Ovary (tissue), 3 donors: ENCODE measurements around the gene CDH18.

Experiments used
- POLR2A ChIP-seq: fragments of 450-650 bp; IDR thresholded peaks from one replicate; pipeline ENCODE4 v1.6.1; 2017; ENCODE audit warnings: antibody characterized with exemption, mild to moderate bottlenecking, moderate library complexity
- TF ChIP-seq, protein P1 (sequence below), 3 donors: fragments of 450-650 bp in 2 of 3; fragments of 200-600 bp in 1 of 3; IDR thresholded peaks; one replicate each; pipeline versions ENCODE4 v1.5.1 to v1.8.0; 2016 to 2022; ENCODE audit warnings: antibody characterized with exemption in 3 of 3, mild to moderate bottlenecking in 1 of 3
- donor health status: DM: no; HTN: no; CAD: no.

DNA sequence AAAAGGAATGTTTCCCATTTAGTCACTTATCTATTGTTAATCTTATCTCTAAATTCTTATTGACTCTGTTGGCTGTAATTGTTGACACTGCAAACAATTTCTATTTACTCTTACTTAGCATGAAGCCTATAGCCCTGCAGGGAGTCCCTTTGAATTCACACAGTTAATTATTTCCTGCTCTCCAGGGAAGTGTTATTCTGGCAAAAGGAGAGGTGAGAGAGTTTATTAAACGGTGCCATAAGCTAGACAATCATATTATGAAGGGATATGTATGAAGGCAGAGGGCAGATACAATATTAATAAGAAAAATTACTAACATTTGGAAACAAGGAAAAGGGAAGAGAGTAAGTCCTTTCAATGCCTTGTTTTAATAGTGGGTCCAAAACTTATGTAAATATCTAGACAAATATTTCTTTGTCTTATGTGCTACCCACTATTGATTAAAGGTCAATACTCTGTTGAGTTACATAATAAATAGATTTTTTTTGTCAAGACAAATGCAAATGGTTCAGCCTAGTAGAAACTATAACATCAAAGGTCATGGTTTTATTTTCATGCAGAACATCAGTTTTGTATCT, 107.1 kb downstream of the CDH18 start:
- TF ChIP-seq, protein P1, sequence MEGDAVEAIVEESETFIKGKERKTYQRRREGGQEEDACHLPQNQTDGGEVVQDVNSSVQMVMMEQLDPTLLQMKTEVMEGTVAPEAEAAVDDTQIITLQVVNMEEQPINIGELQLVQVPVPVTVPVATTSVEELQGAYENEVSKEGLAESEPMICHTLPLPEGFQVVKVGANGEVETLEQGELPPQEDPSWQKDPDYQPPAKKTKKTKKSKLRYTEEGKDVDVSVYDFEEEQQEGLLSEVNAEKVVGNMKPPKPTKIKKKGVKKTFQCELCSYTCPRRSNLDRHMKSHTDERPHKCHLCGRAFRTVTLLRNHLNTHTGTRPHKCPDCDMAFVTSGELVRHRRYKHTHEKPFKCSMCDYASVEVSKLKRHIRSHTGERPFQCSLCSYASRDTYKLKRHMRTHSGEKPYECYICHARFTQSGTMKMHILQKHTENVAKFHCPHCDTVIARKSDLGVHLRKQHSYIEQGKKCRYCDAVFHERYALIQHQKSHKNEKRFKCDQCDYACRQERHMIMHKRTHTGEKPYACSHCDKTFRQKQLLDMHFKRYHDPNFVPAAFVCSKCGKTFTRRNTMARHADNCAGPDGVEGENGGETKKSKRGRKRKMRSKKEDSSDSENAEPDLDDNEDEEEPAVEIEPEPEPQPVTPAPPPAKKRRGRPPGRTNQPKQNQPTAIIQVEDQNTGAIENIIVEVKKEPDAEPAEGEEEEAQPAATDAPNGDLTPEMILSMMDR (IDR thresholded peaks at IDR 0.05), result no peak
- no peak for TF ChIP-seq POLR2A
